Keratinocyte (primary cell): Measurements from ENCODE around the gene ALLC. TPM values are rescaled to one million over a fixed set of nuclear protein-coding genes. Genes with fewer than 3 reads are reported as not detected.

ENCODE experiments used
- DNase-seq: peaks from one replicate; pipeline ENCODE4 v3.0.0-alpha.2; 2011; ENCODE audit warnings: low read depth, missing footprints, low spot score
- FAIRE-seq: peaks from 2 replicates; lab custom pipeline; 2011; peaks lifted over from hg19 to GRCh38; lab: Jason Lieb, UNC
- H2AFZ ChIP-seq: 2 replicates; pipeline ENCODE4 v1.6.0; 2012; ENCODE audit warnings: low read length, control low read depth, inconsistent platforms; ENCODE audit not compliant: control insufficient read depth
- H3K27ac ChIP-seq: 2 replicates; pipeline ENCODE4 v1.5.1; 2011; ENCODE audit warnings: low read length; ENCODE audit not compliant: control insufficient read depth, insufficient read depth
- H3K27me3 ChIP-seq: 3 replicates; pipeline ENCODE4 v1.6.0; 2011; ENCODE audit warnings: low read length; ENCODE audit not compliant: control insufficient read depth, insufficient read depth; ENCODE audit errors: extremely low read depth
- H3K36me3 ChIP-seq, 2 experiments: 2 replicates in 1 of 2; 3 replicates in 1 of 2; pipeline ENCODE4 v1.5.1; 2011; ENCODE audit warnings: low read length in 2 of 2, mild to moderate bottlenecking in 1 of 2; ENCODE audit not compliant: control insufficient read depth in 2 of 2, insufficient read depth in 2 of 2; ENCODE audit errors: extremely low read depth in 1 of 2
- H3K4me1 ChIP-seq: 3 replicates; pipeline ENCODE4 v1.5.1; 2011; ENCODE audit warnings: low read length; ENCODE audit not compliant: control insufficient read depth, insufficient read depth; ENCODE audit errors: extremely low read depth
- H3K4me2 ChIP-seq: 3 replicates; pipeline ENCODE4 v1.6.0; 2011; ENCODE audit warnings: low read depth, low read length; ENCODE audit not compliant: control insufficient read depth, insufficient read depth; ENCODE audit errors: extremely low read depth
- H3K4me3 ChIP-seq, 3 experiments: fragments of 200-600 bp in 1 of 3; sonication (generic) in 1 of 3; 2 replicates in 2 of 3; 3 replicates in 1 of 3; pipeline ENCODE4 v1.5.1; 2011 to 2016; ENCODE audit warnings: low read length in 3 of 3, mild to moderate bottlenecking in 3 of 3, control low read depth in 2 of 3, inconsistent platforms in 1 of 3, low read depth in 1 of 3, mixed read lengths in 1 of 3, mixed run types in 1 of 3, moderate library complexity in 1 of 3; ENCODE audit not compliant: control insufficient read depth in 2 of 3, insufficient read depth in 2 of 3; ENCODE audit errors: extremely low read depth in 1 of 3
- H3K79me2 ChIP-seq: 2 replicates; pipeline ENCODE4 v1.6.0; 2012; ENCODE audit warnings: low read length; ENCODE audit not compliant: control insufficient read depth, insufficient read depth
- H3K9ac ChIP-seq: 3 replicates; pipeline ENCODE4 v1.6.0; 2011; ENCODE audit warnings: low read length; ENCODE audit not compliant: control insufficient read depth, insufficient read depth; ENCODE audit errors: extremely low read depth
- H3K9me1 ChIP-seq: 3 replicates; pipeline ENCODE4 v1.6.0; 2011; ENCODE audit warnings: low read length; ENCODE audit not compliant: control insufficient read depth, insufficient read depth; ENCODE audit errors: extremely low read depth
- H3K9me3 ChIP-seq: 2 replicates; pipeline ENCODE4 v1.5.1; 2012; ENCODE audit warnings: low read depth, low read length; ENCODE audit not compliant: control insufficient read depth
- H4K20me1 ChIP-seq: 3 replicates; pipeline ENCODE4 v1.6.0; 2011; ENCODE audit warnings: low read length; ENCODE audit not compliant: control insufficient read depth, insufficient read depth; ENCODE audit errors: extremely low read depth
- CTCF ChIP-seq, 3 experiments: IDR thresholded peaks in 1 of 3; conservative IDR thresholded peaks in 1 of 3; optimal IDR thresholded peaks in 1 of 3; 2 replicates in 2 of 3; 3 replicates in 1 of 3; pipeline versions ENCODE3 to v1.5.1; 2011; ENCODE audit warnings: low read length in 3 of 3, mild to moderate bottlenecking in 3 of 3, moderate library complexity in 2 of 3, control low read depth in 1 of 3, inconsistent platforms in 1 of 3; ENCODE audit not compliant: insufficient read depth in 2 of 3; ENCODE audit errors: extremely low read depth in 1 of 3
- EZH2 ChIP-seq: IDR thresholded peaks from one replicate; pipeline ENCODE4 v1.6.1; 2012; ENCODE audit warnings: inconsistent platforms, mild to moderate bottlenecking, low read length, moderate library complexity
- dilution Hi-C: fragments of 300-500 bp; cut with MboI; formaldehyde crosslinking; loops from one replicate; pipeline ENCODE4 v1.7.0; 2020; ENCODE audit warnings: low sequenced_read_pairs; ENCODE audit not compliant: extremely low pct_ligation_motif_present
- polyA plus RNA-seq, 5 experiments: library from polyadenylated mRNA; depleted of rRNA in 3 of 5; stranded (reverse) in 3 of 5; stranded (forward) in 1 of 5; unstranded in 1 of 5; fragments of >200 nt; gene quantifications; 1 replicate in 1 of 5; 2 replicates in 3 of 5; 3 replicates in 1 of 5; pipeline versions ENCODE4 v1.2.1 to v1.2.3, GENCODE V29; 2011 to 2012; ENCODE audit warnings: missing spikeins in 2 of 5, low read depth in 1 of 5, low replicate concordance in 1 of 5

Gene ALLC
- polyA plus RNA-seq, 1 donor (not counting 4 experiments of a cell fraction or from before 2014, with no cell fraction given) = not detected

DNA sequence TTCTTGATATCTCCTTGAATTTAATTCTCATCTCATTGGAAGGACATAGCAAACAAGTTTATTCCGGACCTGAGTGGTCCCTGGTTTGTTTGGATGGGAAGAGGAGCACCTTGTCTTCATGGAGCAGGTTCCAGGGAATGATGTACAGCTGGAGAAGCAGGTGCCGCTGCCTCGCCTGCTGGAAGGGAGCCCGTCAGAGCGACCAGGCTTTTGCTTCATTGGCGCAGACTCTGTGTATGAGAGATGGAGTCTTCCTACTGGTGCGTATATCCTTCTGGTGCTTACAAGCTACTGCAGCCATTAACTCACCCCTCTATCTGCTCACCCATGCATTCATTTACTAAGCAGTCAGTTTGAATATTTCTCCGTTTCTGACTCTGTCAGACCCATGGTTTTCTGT lies 11.6 kb upstream of the ALLC start:
- H3K9me3 ChIP-seq = no peaks in the 10 kb centered on the region
- H3K4me2 ChIP-seq = no peak overlapping the region
- no peak overlapping the region for H3K4me3 ChIP-seq
- dilution Hi-C loops = no loop called here
- no peak overlapping the region for H2AFZ ChIP-seq
- H3K27ac ChIP-seq = no peak overlapping the region
- no peak overlapping the region for H3K9ac ChIP-seq
- FAIRE-seq = no peak
- TF ChIP-seq CTCF (optimal IDR thresholded peaks at IDR 0.05 in 1 of 3, IDR thresholded peaks at IDR 0.05 in 1 of 3, conservative IDR thresholded peaks at IDR 0.05 in 1 of 3; ENCODE audit: extremely low read depth in 1 of 3, insufficient read depth in 2 of 3, low read length in 3 of 3) (no peak), EZH2 (no peak)
- H4K20me1 ChIP-seq = no peaks in the 10 kb centered on the region
- no peaks in the 10 kb centered on the region for H3K9me1 ChIP-seq
- H3K79me2 ChIP-seq = no peaks in the 10 kb centered on the region
- DNase-seq = no peak
- H3K27me3 ChIP-seq = no peaks in the 10 kb centered on the region
- peaks cover 5% of the 10 kb centered on the region for H3K4me1 ChIP-seq
- no peaks in the 10 kb centered on the region for H3K36me3 ChIP-seq

DNA sequence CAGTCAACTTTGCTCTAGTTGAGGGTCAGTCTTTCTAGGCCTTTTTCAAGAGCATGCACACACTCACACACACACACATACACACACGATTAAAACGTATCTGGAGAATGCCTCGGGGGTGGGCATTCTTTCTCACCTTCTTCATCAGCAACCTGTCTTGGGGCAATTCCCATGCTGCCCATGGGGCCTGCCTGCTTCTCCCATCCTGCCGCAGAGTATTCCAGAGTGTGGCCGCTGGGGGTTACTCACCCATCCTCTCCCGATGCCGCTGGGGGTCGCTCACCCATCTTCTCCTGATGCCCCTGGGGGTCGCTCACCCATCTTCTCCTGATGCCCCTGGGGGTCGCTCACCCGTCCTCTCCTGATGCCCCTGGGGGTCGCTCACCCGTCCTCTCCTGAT lies 10.8 kb upstream of the ALLC start:
- H3K9me1 ChIP-seq = no peaks in the 10 kb centered on the region
- peaks cover 7% of the 10 kb centered on the region for H3K27me3 ChIP-seq
- H3K9ac ChIP-seq = no peak overlapping the region
- TF ChIP-seq EZH2 (no peak), CTCF (optimal IDR thresholded peaks at IDR 0.05 in 1 of 3, IDR thresholded peaks at IDR 0.05 in 1 of 3, conservative IDR thresholded peaks at IDR 0.05 in 1 of 3; ENCODE audit: extremely low read depth in 1 of 3, insufficient read depth in 2 of 3, low read length in 3 of 3) (no peak)
- no peak overlapping the region for H3K27ac ChIP-seq
- dilution Hi-C loops = no loop called here
- no peak overlapping the region for H3K4me3 ChIP-seq
- no peak for FAIRE-seq
- DNase-seq = no peak
- no peaks in the 10 kb centered on the region for H3K79me2 ChIP-seq
- H3K4me2 ChIP-seq = no peak overlapping the region
- H3K9me3 ChIP-seq = no peaks in the 10 kb centered on the region
- no peaks in the 10 kb centered on the region for H4K20me1 ChIP-seq
- H3K36me3 ChIP-seq = no peaks in the 10 kb centered on the region
- no peak overlapping the region for H2AFZ ChIP-seq
- H3K4me1 ChIP-seq = peaks cover 7% of the 10 kb centered on the region
